ENCODE results near the gene FAAP100.
"Not testable (repeated sequence)": the region's sequence is repeated elsewhere in the genome, so short reads cannot be mapped to it uniquely, and the experiment has no call there.

FAAP100 gene

GRCh38 chr17:81537856-81538555 is 14.1 kb downstream of the FAAP100 start:
- no peak for DNase-seq (ENCODE audit: low spot score)

- DNase-seq (ENCODE audit: low spot score): no peak
Observed at GRCh38 chr17:81537343-81537855, 14.8 kb downstream of the FAAP100 start.

- DNase-seq (ENCODE audit: low spot score): no peak
Observed at GRCh38 chr17:81536299-81537290, 15.6 kb downstream of the FAAP100 start.

GRCh38 chr17:81535480-81536298 is 16.5 kb downstream of the FAAP100 start:
- no peak for DNase-seq (ENCODE audit: low spot score)

- no peak for DNase-seq (ENCODE audit: low spot score)
Observed at GRCh38 chr17:81535007-81535328, 17.2 kb downstream of the FAAP100 start.

- DNase-seq (ENCODE audit: low spot score): no peak
Observed at GRCh38 chr17:81534157-81535006, 17.8 kb downstream of the FAAP100 start.

- DNase-seq (ENCODE audit: low spot score): no peak
Observed at GRCh38 chr17:81533339-81534141, 18.6 kb downstream of the FAAP100 start.

GRCh38 chr17:81532490-81533287 is 19.5 kb downstream of the FAAP100 start:
- no peak for DNase-seq (ENCODE audit: low spot score)

GRCh38 chr17:81531998-81532404 is 20.2 kb downstream of the FAAP100 start:
- not testable (repeated sequence) for DNase-seq (ENCODE audit: low spot score)

- DNase-seq (ENCODE audit: low spot score): not testable (repeated sequence)
Observed at GRCh38 chr17:81531013-81531412, 21.1 kb downstream of the FAAP100 start.

GRCh38 chr17:81529437-81529803 is 22.7 kb downstream of the FAAP100 start:
- DNase-seq (ENCODE audit: low spot score): no peak

GRCh38 chr17:81528651-81529436 is 23.3 kb downstream of the FAAP100 start:
- no peak for DNase-seq (ENCODE audit: low spot score)

GRCh38 chr17:81528384-81528650 is 23.8 kb downstream of the FAAP100 start:
- DNase-seq (ENCODE audit: low spot score): no peak

- DNase-seq (ENCODE audit: low spot score): no peak
Observed at GRCh38 chr17:81527591-81528383, 24.4 kb downstream of the FAAP100 start, which contains the start of gene FSCN2. Gene FSCN2, plus strand, starts transcription at chr17:81528377. Its CDS starts 155 bp downstream, at chr17:81528532.

- no peak for DNase-seq (ENCODE audit: low spot score)
Observed at GRCh38 chr17:81526662-81527571, 25.2 kb downstream of the FAAP100 start.

- DNase-seq (ENCODE audit: low spot score): no peak
Observed at GRCh38 chr17:81524865-81525159, 27.3 kb downstream of the FAAP100 start.
